SK-MEL-5 (cell line): Measurements from ENCODE around the gene C17orf67. TPM values are rescaled to one million over a fixed set of nuclear protein-coding genes. Genes with fewer than 3 reads are reported as not detected.

Experiments
- DNase-seq: peaks from one replicate; pipeline ENCODE4 v3.0.0-alpha.2; 2016; ENCODE audit warnings: low read depth, low spot score
- in situ Hi-C: cut with HindIII; loops from 2 replicates; pipeline ENCODE4 v1.10.0; 2016; ENCODE audit warnings: low sequenced_read_pairs, high pct_unique_total_duplicates, low pct_unique_long_range_greater_than_20kb
- total RNA-seq: library from RNA; depleted of rRNA; stranded (reverse); fragments of >200 nt; shearing (Covaris generic); gene quantifications from 2 replicates; pipeline ENCODE4 v1.2.3, GENCODE V29; 2014

The C17orf67 gene
- total RNA-seq, 1 experiment from 2014 or later, result 1.1 TPM

DNA sequence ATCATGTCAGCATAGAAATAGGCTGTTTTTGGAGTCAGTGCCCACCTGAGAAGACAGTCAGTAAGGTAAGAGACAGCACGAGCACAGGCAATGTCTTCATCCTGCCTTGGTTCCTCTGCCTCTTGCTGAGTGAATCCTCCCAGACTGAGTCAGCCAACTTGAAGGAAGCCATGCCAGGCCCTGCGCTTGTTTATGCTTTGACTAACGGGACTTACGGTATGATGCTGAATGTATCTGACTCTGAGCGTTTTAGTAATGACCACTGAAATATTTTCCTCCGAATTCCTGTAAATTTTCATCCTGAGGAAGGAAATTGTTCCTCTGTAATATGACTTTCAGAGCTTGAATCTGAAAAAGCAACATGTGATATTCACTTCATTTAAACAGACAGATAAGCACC lies 18.0 kb downstream of the C17orf67 start:
- in situ Hi-C loops, result no loop called here
- DNase-seq, result no peak

DNA sequence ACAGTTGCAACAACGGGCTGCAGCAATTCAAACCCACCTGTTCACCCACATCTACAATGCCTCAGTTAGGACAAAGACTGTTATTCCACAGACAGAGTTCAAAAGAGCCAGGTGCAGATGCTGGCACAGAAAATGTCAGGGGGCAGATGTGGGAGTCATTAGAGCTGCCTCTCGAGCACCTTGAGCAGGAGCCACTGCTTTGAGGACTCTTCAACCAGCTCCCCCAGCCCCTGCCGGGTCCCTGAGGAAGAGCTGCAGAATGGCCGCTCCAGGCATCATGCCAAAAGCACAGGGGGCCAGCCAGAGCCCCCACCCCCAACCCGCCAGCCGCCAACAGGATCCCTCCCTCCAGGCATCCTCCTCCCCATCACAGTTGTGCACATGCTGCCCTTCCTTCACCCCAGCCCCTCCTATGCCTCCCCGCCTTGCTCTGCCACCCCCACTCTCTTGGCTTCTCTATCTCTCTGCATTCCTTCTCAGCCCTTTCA lies 20.8 kb downstream of the C17orf67 start:
- in situ Hi-C loops, result no loop called here
- no peak for DNase-seq

DNA sequence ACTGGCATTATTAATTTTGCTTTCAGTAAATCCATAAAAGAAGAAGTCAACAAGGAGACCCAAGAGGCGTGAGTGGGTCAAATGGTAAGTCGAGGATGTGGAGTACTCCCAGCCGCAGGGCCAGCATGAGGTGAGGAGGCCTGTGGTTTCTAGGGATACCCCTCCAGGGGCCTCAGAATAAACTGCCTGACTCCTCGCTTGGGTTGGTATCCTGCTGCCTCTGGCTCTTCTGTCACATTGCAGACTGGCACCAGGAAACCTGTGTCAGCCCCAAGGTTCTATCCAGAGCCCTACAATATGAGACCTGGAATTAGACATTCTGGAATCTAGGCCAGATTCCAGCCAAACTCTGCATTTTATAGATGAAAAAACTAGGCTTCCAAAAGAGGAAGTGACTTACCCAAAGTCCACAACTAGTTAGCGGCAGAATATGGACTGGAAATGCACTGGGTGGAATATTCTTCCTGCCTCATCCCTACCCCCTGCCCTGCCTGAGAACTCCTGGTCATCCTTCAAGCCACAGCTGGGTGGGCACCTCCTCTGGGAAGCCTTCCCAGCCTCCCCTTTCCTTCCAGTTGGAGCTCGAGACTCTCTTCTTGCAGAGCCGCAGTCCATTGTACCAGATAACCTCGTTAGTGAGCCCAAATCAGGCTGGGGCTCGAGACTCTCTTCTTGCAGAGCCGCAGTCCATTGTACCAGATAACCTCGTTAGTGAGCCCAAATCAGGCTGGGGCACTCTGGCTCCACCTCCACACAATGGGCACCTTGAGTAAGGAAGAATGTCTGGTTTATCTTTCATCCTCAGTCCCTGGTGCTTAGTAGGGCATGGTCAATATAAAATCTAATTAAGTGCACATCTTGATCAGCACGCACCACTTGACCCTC lies 22.6 kb downstream of the C17orf67 start:
- no peak for DNase-seq
- in situ Hi-C loops, result no loop called here

DNA sequence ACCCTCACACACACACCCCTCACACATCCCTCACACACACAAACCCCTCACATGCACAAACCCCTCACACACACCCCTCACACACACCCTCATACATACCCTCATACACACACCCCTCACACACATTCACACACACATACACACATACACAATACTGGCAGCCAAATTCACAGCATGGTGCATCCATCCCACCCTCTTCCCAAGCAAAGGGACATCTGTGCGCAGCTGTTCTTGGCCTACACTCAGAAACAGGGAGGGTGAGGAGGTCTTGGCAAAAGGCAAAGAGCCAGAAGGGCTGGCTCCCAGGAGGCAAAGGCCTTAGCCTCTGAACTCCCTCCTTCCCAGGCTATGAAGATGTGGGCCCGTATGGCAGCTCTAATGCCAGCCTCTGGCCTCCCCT lies 23.4 kb downstream of the C17orf67 start:
- in situ Hi-C loops, result no loop called here
- DNase-seq, result no peak

- in situ Hi-C loops, result no loop called here
Measured at GRCh38 chr17:56809820-56810179, 23.9 kb downstream of the C17orf67 start.

DNA sequence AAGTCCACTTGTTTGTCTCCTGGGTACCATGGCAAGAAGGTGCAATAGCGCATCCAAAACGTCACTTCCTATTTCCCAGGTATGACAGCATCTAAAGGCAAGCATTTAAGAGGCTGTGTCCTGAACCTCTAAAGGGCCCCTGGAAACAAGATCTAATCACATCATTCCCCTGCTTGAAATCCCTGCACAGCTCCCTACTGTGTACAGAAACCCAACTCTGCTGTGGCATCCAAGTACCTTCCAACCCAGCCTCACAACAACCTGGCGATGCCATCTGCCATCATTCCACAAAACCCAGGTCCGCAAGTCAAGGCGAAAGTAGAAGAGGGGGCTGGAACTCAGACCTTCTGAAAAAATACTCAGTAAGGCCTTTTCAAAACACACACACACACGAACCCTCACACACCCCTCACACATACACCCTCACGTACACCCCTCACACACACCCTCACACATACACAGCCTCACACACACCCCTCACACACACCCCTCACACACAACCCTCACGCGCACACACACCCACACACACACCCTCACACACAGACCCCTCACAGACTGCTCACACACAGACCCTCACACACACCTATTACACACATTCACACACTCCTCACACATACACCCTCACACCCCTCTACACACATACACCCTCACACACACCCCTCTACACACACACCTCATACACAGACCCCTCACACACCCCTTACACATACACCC lies 24.5 kb downstream of the C17orf67 start:
- in situ Hi-C loops, result no loop called here
- DNase-seq, result no peak

More at GRCh38 chr17:56809820-56810179, 23.9 kb downstream of the C17orf67 start:
- no peak for DNase-seq

GRCh38 chr17:56808503-56808902 lies 25.2 kb downstream of the C17orf67 start:
- DNase-seq, result peak; percentile 61
- in situ Hi-C loops, result no loop called here

GRCh38 chr17:56807723-56808122 lies 26.0 kb downstream of the C17orf67 start:
- in situ Hi-C loops, result no loop called here
- DNase-seq, result no peak

DNA sequence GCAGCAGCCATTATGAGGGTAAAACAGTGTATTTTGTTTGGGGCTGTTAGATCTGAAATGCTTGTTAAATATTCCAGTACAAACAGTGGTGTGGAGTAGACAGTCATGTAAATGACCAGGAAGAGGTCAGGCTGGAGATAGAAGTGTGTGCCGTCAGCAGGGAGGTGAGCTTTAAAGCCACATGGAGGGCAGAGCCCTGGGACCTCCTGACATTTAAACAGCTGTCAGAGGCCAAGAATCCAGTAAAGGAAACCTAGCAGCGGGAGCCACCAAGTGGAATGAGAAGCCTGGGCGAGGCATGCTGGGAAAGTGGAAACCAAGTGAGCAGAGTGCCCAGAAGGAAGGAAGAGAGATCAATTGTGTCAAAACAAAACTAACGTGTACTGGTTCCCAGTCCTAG lies 26.8 kb downstream of the C17orf67 start:
- in situ Hi-C loops, result no loop called here
- no peak for DNase-seq

DNA sequence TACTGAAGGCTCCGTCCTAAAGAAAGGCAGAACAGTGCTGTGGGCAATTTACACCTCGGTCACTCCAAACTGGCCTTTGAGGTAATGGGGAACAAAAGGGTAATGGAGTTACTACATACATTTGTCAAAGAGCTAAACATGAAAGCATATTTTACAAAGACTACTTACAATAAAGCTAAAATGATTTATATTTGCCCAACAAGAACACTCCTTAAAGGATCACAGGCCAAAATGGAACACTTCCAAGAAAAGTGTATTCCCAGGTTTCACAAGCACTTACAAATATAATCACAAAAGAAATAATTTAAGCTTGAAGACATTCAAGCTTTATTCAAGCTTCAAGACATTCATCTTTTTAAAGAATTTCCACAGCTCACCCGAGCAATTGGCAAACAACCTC lies 29.3 kb downstream of the C17orf67 start:
- in situ Hi-C loops, result no loop called here
- no peak for DNase-seq

DNA sequence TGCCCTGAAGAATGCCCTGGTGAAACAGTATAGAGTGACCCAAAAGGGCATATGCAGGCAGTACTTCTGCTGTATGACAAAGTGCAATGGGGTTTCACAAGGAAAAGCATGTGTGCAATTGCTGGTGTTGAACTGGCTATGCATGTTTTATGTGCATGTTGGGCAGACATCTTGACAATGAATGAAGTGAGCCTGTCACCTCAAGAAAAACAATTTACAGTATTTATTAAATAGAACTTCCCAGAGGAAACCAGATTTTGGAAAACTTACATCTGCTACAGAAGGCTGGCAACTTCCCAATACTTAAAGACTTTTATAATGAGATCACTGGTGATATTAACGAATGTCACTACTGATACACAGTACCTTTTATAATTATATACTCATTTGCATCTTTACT lies 30.6 kb downstream of the C17orf67 start:
- DNase-seq, result no peak

DNA sequence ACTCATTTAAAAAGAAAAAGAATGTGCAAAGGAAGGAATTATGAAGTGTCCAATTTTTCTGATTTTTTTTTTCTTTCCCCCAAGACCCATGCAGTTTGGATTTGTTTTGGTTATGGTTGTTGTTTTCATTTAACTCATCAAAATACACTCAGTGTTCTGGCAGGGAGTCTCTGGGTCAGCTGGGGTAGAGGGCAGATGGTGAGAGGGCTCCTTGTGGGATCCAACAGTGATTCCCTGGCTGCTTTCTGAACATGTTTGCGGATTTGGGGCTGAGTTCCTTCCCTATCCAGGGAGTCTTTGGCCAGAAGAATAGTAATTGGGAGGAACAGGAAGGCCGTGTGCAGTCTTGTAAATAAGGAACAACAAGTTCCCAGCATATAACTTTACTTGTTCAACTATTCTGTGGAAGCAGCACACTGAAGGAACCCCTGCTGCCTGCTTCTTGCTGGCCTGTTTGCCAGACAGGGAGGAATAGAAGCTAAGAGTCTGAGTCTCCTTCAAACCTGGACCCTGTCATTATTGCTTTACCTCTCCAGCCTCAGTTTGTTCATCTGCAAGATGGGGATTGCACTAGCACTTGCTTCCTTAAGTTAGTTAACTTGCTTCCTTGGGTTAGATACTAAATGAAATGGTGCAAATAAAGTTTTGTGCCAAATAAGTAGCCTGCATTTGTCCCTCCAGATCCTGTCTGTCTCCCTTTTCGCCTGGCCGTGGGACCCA lies 32.1 kb downstream of the C17orf67 start:
- no peak for DNase-seq
- in situ Hi-C loops, result no loop called here

More for the DNA sequence above, 30.6 kb downstream of the C17orf67 start:
- in situ Hi-C loops, result no loop called here

- DNase-seq, result no peak
- in situ Hi-C loops, result no loop called here
Measured at GRCh38 chr17:56798916-56799315, 34.8 kb downstream of the C17orf67 start.

GRCh38 chr17:56796536-56796935 lies 37.2 kb downstream of the C17orf67 start:
- in situ Hi-C loops, result no loop called here
- DNase-seq, result no peak

GRCh38 chr17:56795221-56795865 lies 38.4 kb downstream of the C17orf67 start:
- DNase-seq, result no peak
- in situ Hi-C loops, result no loop called here

- DNase-seq, result no peak
- in situ Hi-C loops, result no loop called here
Measured at GRCh38 chr17:56793957-56794356, 39.8 kb downstream of the C17orf67 start.

GRCh38 chr17:56793531-56793930 lies 40.2 kb downstream of the C17orf67 start:
- no peak for DNase-seq
- in situ Hi-C loops, result no loop called here

DNA sequence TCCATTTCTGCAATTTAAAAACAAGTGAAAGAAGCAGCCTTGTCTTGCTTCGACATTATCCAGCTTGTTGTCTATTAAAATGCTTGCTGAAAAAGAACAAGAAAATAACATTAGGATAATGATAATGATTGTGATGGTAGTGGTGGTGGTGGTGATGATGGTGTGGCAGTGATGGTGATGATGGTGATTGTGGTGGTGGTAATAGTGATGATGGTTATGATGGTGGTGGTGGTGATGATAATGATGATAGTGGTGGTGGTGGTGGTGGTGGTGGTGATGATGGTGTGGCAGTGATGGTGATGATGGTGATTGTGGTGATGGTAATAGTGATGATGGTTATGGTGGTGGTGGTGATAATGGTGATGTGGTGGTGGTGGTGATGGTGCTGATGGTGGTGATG lies 41.5 kb downstream of the C17orf67 start:
- in situ Hi-C loops, result no loop called here

More for the DNA sequence above, 41.5 kb downstream of the C17orf67 start:
- DNase-seq, result no peak
